HG03045 (cell line): Measurements from ENCODE around the gene OR10A4.
"Not testable (repeated sequence)": the region's sequence is repeated elsewhere in the genome, so short reads cannot be mapped to it uniquely, and the experiment has no call there.

Source experiments
- ATAC-seq: cut with Tn5 transposase; IDR thresholded peaks from one replicate; pipeline ENCODE4 v1.9.1; 2021; ENCODE audit warnings: mild to moderate bottlenecking, moderate library complexity; ENCODE audit not compliant: unreplicated experiment

The OR10A4 gene

GRCh38 chr11:6876325-6876724 is at the start of gene OR10A4:
Gene OR10A4 (plus strand): TSS chr11:6876625. CDS start chr11:6876648, 23 bp downstream.
- ATAC-seq, result no peak

GRCh38 chr11:6828103-6828502 is 48.3 kb upstream of the OR10A4 start:
- no peak for ATAC-seq

- ATAC-seq, result no peak
Measured at GRCh38 chr11:6833356-6833755, 43.1 kb upstream of the OR10A4 start.

- ATAC-seq, result no peak
Measured at GRCh38 chr11:6834021-6834420, 42.4 kb upstream of the OR10A4 start.

GRCh38 chr11:6841694-6842093 is 34.7 kb upstream of the OR10A4 start:
- no peak for ATAC-seq

GRCh38 chr11:6843670-6844069 is 32.8 kb upstream of the OR10A4 start:
- ATAC-seq, result no peak

- ATAC-seq, result no peak
Measured at GRCh38 chr11:6844356-6844755, 32.1 kb upstream of the OR10A4 start.

GRCh38 chr11:6845383-6845782 is 31.0 kb upstream of the OR10A4 start, which contains the start of gene OR10A5:
Gene OR10A5 (plus strand): TSS chr11:6845683. CDS start chr11:6845683, 0 bp downstream.
- no peak for ATAC-seq

GRCh38 chr11:6850526-6850925 is 25.9 kb upstream of the OR10A4 start:
- ATAC-seq, result no peak

GRCh38 chr11:6854801-6855200 is 21.6 kb upstream of the OR10A4 start:
- ATAC-seq, result not testable (repeated sequence)

GRCh38 chr11:6855971-6856541 is 20.4 kb upstream of the OR10A4 start:
- ATAC-seq, result no peak

- ATAC-seq, result peak; percentile 80
Measured at GRCh38 chr11:6856871-6857270, 19.6 kb upstream of the OR10A4 start.

- ATAC-seq, result no peak
Measured at GRCh38 chr11:6862961-6863360, 13.5 kb upstream of the OR10A4 start, which contains the start of gene OR10A2. Gene OR10A2 (plus strand): TSS chr11:6863057. CDS start chr11:6869755, 6,698 bp downstream.

- no peak for ATAC-seq
Measured at GRCh38 chr11:6864438-6864837, 12.0 kb upstream of the OR10A4 start.

- no peak for ATAC-seq
Measured at GRCh38 chr11:6871278-6871677, 5.1 kb upstream of the OR10A4 start.

GRCh38 chr11:6875761-6876160 is 664 bp upstream of the OR10A4 start:
- ATAC-seq, result no peak

GRCh38 chr11:6876914-6877313 is 489 bp downstream of the OR10A4 start:
- no peak for ATAC-seq

GRCh38 chr11:6882751-6883150 is 6.3 kb downstream of the OR10A4 start:
- no peak for ATAC-seq

- not testable (repeated sequence) for ATAC-seq
Measured at GRCh38 chr11:6887711-6888110, 11.3 kb downstream of the OR10A4 start.

- no peak for ATAC-seq
Measured at GRCh38 chr11:6888830-6889229, 12.4 kb downstream of the OR10A4 start.

- no peak for ATAC-seq
Measured at GRCh38 chr11:6889835-6890234, 13.4 kb downstream of the OR10A4 start.

GRCh38 chr11:6892400-6892799 is 16.0 kb downstream of the OR10A4 start, which contains the start of gene OR2D2:
Gene OR2D2 (minus strand): TSS chr11:6892500. CDS start chr11:6892500, 0 bp downstream.
- ATAC-seq, result no peak

GRCh38 chr11:6894097-6894496 is 17.7 kb downstream of the OR10A4 start:
- ATAC-seq, result no peak
